Common myeloid progenitor, CD34-positive (primary cell): Measurements from ENCODE around the gene MGAT4C.

ENCODE experiments used
- CTCF ChIA-PET: fragments of 350-600 bp; sonication (Branson Sonifier 250); formaldehyde crosslinking; loops from one replicate; lab custom pipeline; 2021; ENCODE audit warnings: antibody characterized with exemption; lab: Charles Lee
- POLR2A ChIA-PET: fragments of 350-600 bp; sonication (Branson Sonifier 250); formaldehyde crosslinking; loops from one replicate; lab custom pipeline; 2021; ENCODE audit warnings: antibody characterized with exemption; lab: Charles Lee
- DNase-seq, 3 donors: peaks; one replicate each; pipeline versions ENCODE4 v3.0.0 to v3.0.0-alpha.2; 2013
- H3K27ac ChIP-seq, 2 experiments: 1 replicate in 1 of 2; 2 replicates in 1 of 2; pipeline ENCODE4 v1.7.0; 2013; ENCODE audit warnings: inconsistent platforms in 2 of 2, low read length in 2 of 2, mild to moderate bottlenecking in 2 of 2, low read depth in 1 of 2, moderate library complexity in 1 of 2; ENCODE audit not compliant: severe bottlenecking in 2 of 2, insufficient read depth in 1 of 2, poor library complexity in 1 of 2
- H3K27me3 ChIP-seq, 5 experiments: replicated peaks in 2 of 5; 1 replicate in 3 of 5; 2 replicates in 2 of 5; pipeline versions ENCODE4 v1.6.1 to v1.7.0; 2013; ENCODE audit warnings: low read length in 4 of 5, mild to moderate bottlenecking in 2 of 5, moderate library complexity in 2 of 5, inconsistent platforms in 1 of 5; ENCODE audit not compliant: insufficient read depth in 5 of 5, control insufficient read depth in 4 of 5
- H3K36me3 ChIP-seq, 4 experiments: 1 replicate in 2 of 4; 2 replicates in 2 of 4; pipeline versions ENCODE4 v1.6.1 to v1.7.0; 2013; ENCODE audit warnings: low read length in 3 of 4, control low read depth in 1 of 4, mild to moderate bottlenecking in 1 of 4; ENCODE audit not compliant: control insufficient read depth in 4 of 4, insufficient read depth in 4 of 4
- H3K4me1 ChIP-seq, 4 experiments: 1 replicate in 3 of 4; 2 replicates in 1 of 4; pipeline versions ENCODE4 v1.6.1 to v1.7.1; 2013; ENCODE audit warnings: low read length in 3 of 4, mild to moderate bottlenecking in 3 of 4, control low read depth in 1 of 4, inconsistent platforms in 1 of 4, moderate library complexity in 1 of 4; ENCODE audit not compliant: control insufficient read depth in 4 of 4, insufficient read depth in 4 of 4; ENCODE audit errors: control extremely low read depth in 1 of 4
- H3K4me3 ChIP-seq, 7 experiments: 1 replicate in 4 of 7; 2 replicates in 3 of 7; pipeline versions ENCODE4 v1.5.1 to v1.7.0; 2013; ENCODE audit warnings: mild to moderate bottlenecking in 7 of 7, low read length in 6 of 7, moderate library complexity in 6 of 7, inconsistent platforms in 2 of 7, low read depth in 2 of 7, control low read depth in 1 of 7; ENCODE audit not compliant: insufficient read depth in 4 of 7, control insufficient read depth in 1 of 7; ENCODE audit errors: extremely low read depth in 1 of 7
- H3K9me3 ChIP-seq, 5 experiments: 1 replicate in 4 of 5; 2 replicates in 1 of 5; pipeline versions ENCODE4 v1.6.1 to v1.7.1; 2013; ENCODE audit warnings: low read length in 4 of 5, mild to moderate bottlenecking in 2 of 5, inconsistent platforms in 1 of 5, low read depth in 1 of 5, moderate library complexity in 1 of 5; ENCODE audit not compliant: control insufficient read depth in 4 of 5, insufficient read depth in 2 of 5; ENCODE audit errors: control extremely low read depth in 1 of 5
- WGBS: methylation state at CpG from one replicate; pipeline ENCODE4 v1.1.5; 2013; ENCODE audit not compliant: insufficient coverage; 5-methylcytosine and 5-hydroxymethylcytosine counted together

Gene MGAT4C

GRCh38 chr12:86275356-86275755 is 19.2 kb upstream of the MGAT4C start:
- no peak overlapping the region for H3K4me3 ChIP-seq
- no peaks in the 10 kb centered on the region for H3K9me3 ChIP-seq
- no peaks in the 10 kb centered on the region for H3K4me1 ChIP-seq
- POLR2A ChIA-PET, result no interaction called here
- DNase-seq, result no peak
- CTCF ChIA-PET, result no interaction called here
- H3K36me3 ChIP-seq, result no peaks in the 10 kb centered on the region
- no peaks in the 10 kb centered on the region for H3K27me3 ChIP-seq
- H3K27ac ChIP-seq, result no peak overlapping the region
- 95% methylated on average over 4 of the region's 5 CpGs for WGBS

GRCh38 chr12:86265329-86265695 is 9.1 kb upstream of the MGAT4C start:
- Histone ChIP-seq H3K4me3 (no peak overlapping the region), H3K36me3 (no peaks in the 10 kb centered on the region), H3K27me3 (peaks cover 0 to 13% (median 2%) of the 10 kb centered on the region in 5 experiments), H3K27ac (no peak overlapping the region), H3K4me1 (no peaks in the 10 kb centered on the region), H3K9me3 (no peaks in the 10 kb centered on the region)
- no peak for DNase-seq
- 76% methylated on average over 4 of the region's 5 CpGs for WGBS
- ChIA-PET POLR2A (no interaction called here), CTCF (interaction anchor here (1.1 kb wide), 1 partner anchor 10 kb away, joined by 3 read pairs; no protein-coding TSS in a partner anchor)

- Histone ChIP-seq H3K4me3 (peak overlapping the region in 2 of 7 experiments; percentile 24 to 31), H3K27me3 (peaks cover 0 to 13% (median 2%) of the 10 kb centered on the region in 5 experiments), H3K36me3 (no peaks in the 10 kb centered on the region), H3K27ac (no peak overlapping the region), H3K4me1 (no peaks in the 10 kb centered on the region), H3K9me3 (no peaks in the 10 kb centered on the region)
- no peak for DNase-seq
- CTCF ChIA-PET, result interaction anchor here (1.1 kb wide), 1 partner anchor 10 kb away, joined by 3 read pairs; no protein-coding TSS in a partner anchor
- POLR2A ChIA-PET, result no interaction called here
- WGBS, result 36% methylated on average over 30 of the region's 38 CpGs
Observed at GRCh38 chr12:86264451-86265328, 8.5 kb upstream of the MGAT4C start.

- H3K4me1 ChIP-seq, result no peaks in the 10 kb centered on the region
- peaks cover 0 to 13% (median 2%) of the 10 kb centered on the region in 5 experiments for H3K27me3 ChIP-seq
- no CpG with 5 or more reads among the region's 2 CpGs for WGBS
- ChIA-PET POLR2A (no interaction called here), CTCF (no interaction called here)
- H3K4me3 ChIP-seq, result no peak overlapping the region
- no peak for DNase-seq
- no peaks in the 10 kb centered on the region for H3K9me3 ChIP-seq
- H3K36me3 ChIP-seq, result no peaks in the 10 kb centered on the region
- no peak overlapping the region for H3K27ac ChIP-seq
Observed at GRCh38 chr12:86261578-86261977, 5.4 kb upstream of the MGAT4C start.

- WGBS, result no CpG with 5 or more reads among the region's 1 CpG
Observed at GRCh38 chr12:86261142-86261541, 5.0 kb upstream of the MGAT4C start.

GRCh38 chr12:86260183-86260582 is 4.0 kb upstream of the MGAT4C start:
- POLR2A ChIA-PET, result interaction anchor here (0.5 kb wide), 1 partner anchor 424 kb away, joined by 3 read pairs; the partner anchor contains the start of gene RASSF9
- Histone ChIP-seq H3K9me3 (no peaks in the 10 kb centered on the region), H3K27ac (no peak overlapping the region), H3K27me3 (peaks cover 0 to 13% (median 2%) of the 10 kb centered on the region in 5 experiments), H3K36me3 (no peaks in the 10 kb centered on the region), H3K4me1 (no peaks in the 10 kb centered on the region), H3K4me3 (no peak overlapping the region)
- WGBS, result no CpG with 5 or more reads among the region's 2 CpGs
- CTCF ChIA-PET, result no interaction called here
- no peak for DNase-seq

More at GRCh38 chr12:86261142-86261541, 5.0 kb upstream of the MGAT4C start:
- H3K36me3 ChIP-seq, result no peaks in the 10 kb centered on the region
- no peak overlapping the region for H3K27ac ChIP-seq
- ChIA-PET POLR2A (no interaction called here), CTCF (no interaction called here)
- H3K9me3 ChIP-seq, result no peaks in the 10 kb centered on the region
- H3K27me3 ChIP-seq, result peaks cover 0 to 13% (median 2%) of the 10 kb centered on the region in 5 experiments
- no peak overlapping the region for H3K4me3 ChIP-seq
- no peak for DNase-seq
- no peaks in the 10 kb centered on the region for H3K4me1 ChIP-seq

GRCh38 chr12:86257134-86257533 is 943 bp upstream of the MGAT4C start:
- H3K4me3 ChIP-seq, result no peak overlapping the region
- WGBS, result 86% methylated on average over 2 of the region's 2 CpGs
- no peaks in the 10 kb centered on the region for H3K27me3 ChIP-seq
- POLR2A ChIA-PET, result no interaction called here
- CTCF ChIA-PET, result no interaction called here
- no peaks in the 10 kb centered on the region for H3K9me3 ChIP-seq
- H3K36me3 ChIP-seq, result no peaks in the 10 kb centered on the region
- no peak for DNase-seq
- H3K4me1 ChIP-seq, result no peaks in the 10 kb centered on the region
- H3K27ac ChIP-seq, result no peak overlapping the region
